Measurements from ENCODE around the gene CPNE8. TPM values are rescaled to one million over a fixed set of nuclear protein-coding genes. Genes with fewer than 3 reads are reported as not detected.

Gene CPNE8
- total and polyA plus RNA-seq, 8 donors, result 2.3 to 36.5 (median 7.3) TPM

DNA sequence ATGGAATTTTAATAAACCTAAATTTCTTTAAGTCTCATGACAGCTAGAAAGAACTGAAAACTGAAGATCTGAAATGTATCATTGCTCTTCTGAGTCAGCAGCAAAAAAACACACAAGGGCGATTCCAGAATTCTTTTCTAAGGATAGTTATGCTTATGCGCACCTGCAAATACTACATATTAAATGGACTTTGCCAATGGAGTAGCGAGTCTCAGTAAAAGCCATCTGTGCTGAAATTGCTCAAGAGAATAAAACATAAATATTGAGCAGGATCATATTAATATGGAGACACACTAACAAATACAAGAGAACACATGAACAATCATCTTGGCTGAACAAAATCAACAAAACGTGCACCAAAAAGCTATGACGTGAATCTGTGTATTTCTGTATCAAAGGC is 73.7 kb downstream of the CPNE8 start:
- intact Hi-C loops (cut with DNase I; ENCODE audit: low total_unique reads), result no loop called here
- WGBS, 5 donors, result 78 to 85% (median 80%) methylated on average over 5 of the region's 5 CpGs
- peaks cover 0 to 6% (median 0%) of the 10 kb centered on the region in 4 donors for H3K36me3 ChIP-seq

DNA sequence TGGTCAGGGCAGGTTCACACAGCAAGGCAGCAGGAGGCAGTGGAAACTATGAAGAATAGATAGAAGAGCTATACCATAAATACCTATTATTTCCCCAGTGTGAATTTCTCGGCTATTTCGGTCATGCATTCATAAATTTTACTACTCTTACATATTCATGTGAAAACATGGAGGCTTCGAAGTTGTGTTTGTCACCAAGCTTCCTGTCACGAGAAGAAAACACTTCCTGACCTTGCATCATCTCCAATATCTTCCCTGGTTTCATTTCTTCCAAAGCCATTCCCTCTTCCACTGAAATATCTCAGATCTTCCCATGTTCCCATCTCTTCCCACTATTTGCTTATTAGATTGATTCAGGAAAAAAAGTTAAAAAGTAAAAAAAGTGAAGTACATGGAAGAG is 80.4 kb downstream of the CPNE8 start:
- H3K4me1 ChIP-seq, result no peaks in the 10 kb centered on the region
- no peaks in the 10 kb centered on the region for H3K9me3 ChIP-seq
- TF ChIP-seq, protein P1, sequence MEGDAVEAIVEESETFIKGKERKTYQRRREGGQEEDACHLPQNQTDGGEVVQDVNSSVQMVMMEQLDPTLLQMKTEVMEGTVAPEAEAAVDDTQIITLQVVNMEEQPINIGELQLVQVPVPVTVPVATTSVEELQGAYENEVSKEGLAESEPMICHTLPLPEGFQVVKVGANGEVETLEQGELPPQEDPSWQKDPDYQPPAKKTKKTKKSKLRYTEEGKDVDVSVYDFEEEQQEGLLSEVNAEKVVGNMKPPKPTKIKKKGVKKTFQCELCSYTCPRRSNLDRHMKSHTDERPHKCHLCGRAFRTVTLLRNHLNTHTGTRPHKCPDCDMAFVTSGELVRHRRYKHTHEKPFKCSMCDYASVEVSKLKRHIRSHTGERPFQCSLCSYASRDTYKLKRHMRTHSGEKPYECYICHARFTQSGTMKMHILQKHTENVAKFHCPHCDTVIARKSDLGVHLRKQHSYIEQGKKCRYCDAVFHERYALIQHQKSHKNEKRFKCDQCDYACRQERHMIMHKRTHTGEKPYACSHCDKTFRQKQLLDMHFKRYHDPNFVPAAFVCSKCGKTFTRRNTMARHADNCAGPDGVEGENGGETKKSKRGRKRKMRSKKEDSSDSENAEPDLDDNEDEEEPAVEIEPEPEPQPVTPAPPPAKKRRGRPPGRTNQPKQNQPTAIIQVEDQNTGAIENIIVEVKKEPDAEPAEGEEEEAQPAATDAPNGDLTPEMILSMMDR (IDR thresholded peaks at IDR 0.05), result no peak
- TF ChIP-seq POLR2AphosphoS5 (IDR thresholded peaks at IDR 0.05), result no peak
- no peaks in the 10 kb centered on the region for H3K27me3 ChIP-seq
- peaks cover 0 to 6% (median 0%) of the 10 kb centered on the region in 4 donors for H3K36me3 ChIP-seq
- H3K4me3 ChIP-seq, result no peak overlapping the region
- intact Hi-C loops (cut with DNase I; ENCODE audit: low total_unique reads), result no loop called here
- DNase-seq, result no peak
- no peak overlapping the region for H3K27ac ChIP-seq
- WGBS, 5 donors, result 80 to 90% (median 90%) methylated on average over 4 of the region's 4 CpGs

More for the DNA sequence above, 73.7 kb downstream of the CPNE8 start:
- Histone ChIP-seq H3K4me3 (no peak overlapping the region), H3K27me3 (no peaks in the 10 kb centered on the region), H3K4me1 (no peaks in the 10 kb centered on the region), H3K9me3 (no peaks in the 10 kb centered on the region), H3K27ac (no peak overlapping the region)
- TF ChIP-seq, protein P1 (IDR thresholded peaks at IDR 0.05), result no peak
- DNase-seq, result no peak

DNA sequence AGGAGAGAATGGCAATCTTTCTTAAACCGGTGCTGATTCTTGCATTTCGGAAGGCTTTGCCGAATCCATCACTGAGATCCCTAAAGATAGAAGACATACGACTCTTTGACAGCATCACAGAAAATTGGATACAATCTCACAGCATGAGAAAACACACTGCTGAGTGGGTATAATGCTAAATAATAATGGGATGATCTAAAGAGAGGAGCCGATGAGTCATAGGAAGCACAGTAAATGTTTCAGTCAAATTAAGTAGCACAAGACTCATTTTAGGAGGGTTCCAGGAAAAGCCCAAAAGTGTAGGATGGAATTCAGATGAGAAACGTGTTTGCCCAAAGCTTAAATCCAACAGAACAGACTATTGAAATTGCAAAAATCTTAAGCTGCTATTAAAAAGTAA is 81.7 kb downstream of the CPNE8 start:
- no peaks in the 10 kb centered on the region for H3K9me3 ChIP-seq
- no peaks in the 10 kb centered on the region for H3K27me3 ChIP-seq
- peaks cover 0 to 6% (median 0%) of the 10 kb centered on the region in 4 donors for H3K36me3 ChIP-seq
- intact Hi-C loops (cut with DNase I; ENCODE audit: low total_unique reads), result no loop called here
- H3K27ac ChIP-seq, result no peak overlapping the region
- TF ChIP-seq EP300 (IDR thresholded peaks at IDR 0.05), result no peak
- no peak for TF ChIP-seq POLR2AphosphoS5 (IDR thresholded peaks at IDR 0.05)
- TF ChIP-seq POLR2A (IDR thresholded peaks at IDR 0.05), result no peak
- TF ChIP-seq, protein P1 (IDR thresholded peaks at IDR 0.05), result no peak
- WGBS, 5 donors, result 78 to 83% (median 79%) methylated on average over 6 of the region's 6 CpGs
- H3K4me1 ChIP-seq, result no peaks in the 10 kb centered on the region
- DNase-seq, result no peak
- no peak overlapping the region for H3K4me3 ChIP-seq

DNA sequence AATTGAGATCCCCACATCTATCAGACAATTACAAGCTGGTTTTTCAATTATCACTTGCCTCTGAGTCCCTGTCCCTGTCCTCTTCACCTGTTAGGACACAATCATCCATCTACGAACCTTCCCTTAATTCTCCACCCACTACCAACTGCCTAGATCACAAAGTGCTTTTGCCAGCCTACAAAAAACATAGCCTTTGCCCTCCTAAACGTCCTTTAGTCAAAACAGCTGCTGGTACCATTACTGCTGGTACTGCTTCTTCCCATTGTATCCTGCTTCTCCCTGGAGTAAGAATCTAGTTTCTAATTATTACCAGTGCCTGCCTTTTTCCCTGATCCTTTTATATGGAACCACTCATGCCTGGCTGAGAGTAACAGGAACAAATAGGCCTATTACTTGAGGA is 82.1 kb downstream of the CPNE8 start:
- WGBS, 5 donors, result 43 to 61% (median 54%) methylated on average over 2 of the region's 2 CpGs

More for the DNA sequence above, 82.1 kb downstream of the CPNE8 start:
- Histone ChIP-seq H3K27ac (no peak overlapping the region), H3K36me3 (peaks cover 0 to 6% (median 0%) of the 10 kb centered on the region in 4 donors), H3K4me3 (no peak overlapping the region), H3K27me3 (no peaks in the 10 kb centered on the region), H3K9me3 (no peaks in the 10 kb centered on the region), H3K4me1 (no peaks in the 10 kb centered on the region)
- no peak for TF ChIP-seq POLR2A (IDR thresholded peaks at IDR 0.05)
- TF ChIP-seq EP300 (IDR thresholded peaks at IDR 0.05), result no peak
- TF ChIP-seq, protein P1 (IDR thresholded peaks at IDR 0.05), result no peak
- intact Hi-C loops (cut with DNase I; ENCODE audit: low total_unique reads), result no loop called here
- no peak for DNase-seq

Data from stomach (tissue), 9 donors.